NCI-H2171 (cell line): ENCODE results near the gene ZNF516.

Experiments
- DNase-seq: peaks from one replicate; lab custom pipeline; 2025; lab: John Stamatoyannopoulos, UW

The ZNF516 gene

GRCh38 chr18:76339246-76339620, 155.8 kb downstream of the ZNF516 start:
- no peak for DNase-seq

- no peak for DNase-seq
Observed at GRCh38 chr18:76338619-76339245, 156.3 kb downstream of the ZNF516 start.

DNA sequence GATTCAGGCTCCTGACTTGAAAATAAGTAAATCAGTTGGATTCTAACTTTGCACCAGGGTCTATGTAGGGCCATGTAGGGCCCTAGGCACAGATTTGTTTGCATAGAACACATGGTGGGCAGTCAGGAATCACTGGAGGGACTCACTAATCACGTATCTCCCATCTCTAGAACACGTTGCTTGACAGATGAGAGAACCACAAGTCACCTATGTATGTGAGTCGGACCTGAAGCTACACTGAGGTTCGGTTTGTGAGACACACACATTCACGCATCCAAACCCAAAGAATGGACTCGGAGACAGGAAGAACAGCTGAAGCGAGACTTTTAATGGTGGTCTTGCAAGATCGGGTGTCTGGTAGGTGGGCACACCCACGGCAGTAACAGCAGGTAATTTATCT, 157.0 kb downstream of the ZNF516 start:
- DNase-seq = no peak

GRCh38 chr18:76335859-76336640, 159.0 kb downstream of the ZNF516 start:
- DNase-seq = no peak

GRCh38 chr18:76328140-76328539, 166.9 kb downstream of the ZNF516 start:
- no peak for DNase-seq

DNA sequence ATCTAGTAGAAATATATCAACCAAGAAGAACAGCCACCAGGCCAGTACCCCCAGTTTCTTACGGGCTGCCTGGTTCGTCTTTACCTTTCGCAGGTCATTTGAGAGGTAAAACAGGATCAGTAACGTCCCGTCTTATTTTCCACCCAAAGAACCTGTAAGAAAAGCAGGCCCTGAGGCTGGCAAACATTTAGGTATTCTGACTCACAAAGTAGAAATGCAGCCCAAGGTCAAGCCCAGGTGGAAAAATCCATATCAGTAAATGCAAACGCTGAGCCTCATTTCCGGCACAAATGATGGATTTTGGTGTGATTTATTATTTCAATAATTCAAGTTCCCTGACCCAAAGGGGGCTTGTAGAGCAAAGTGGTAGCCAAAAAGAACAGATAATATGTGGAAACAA, 171.2 kb downstream of the ZNF516 start:
- no peak for DNase-seq

- no peak for DNase-seq
Observed at GRCh38 chr18:76322686-76323085, 172.4 kb downstream of the ZNF516 start.

DNA sequence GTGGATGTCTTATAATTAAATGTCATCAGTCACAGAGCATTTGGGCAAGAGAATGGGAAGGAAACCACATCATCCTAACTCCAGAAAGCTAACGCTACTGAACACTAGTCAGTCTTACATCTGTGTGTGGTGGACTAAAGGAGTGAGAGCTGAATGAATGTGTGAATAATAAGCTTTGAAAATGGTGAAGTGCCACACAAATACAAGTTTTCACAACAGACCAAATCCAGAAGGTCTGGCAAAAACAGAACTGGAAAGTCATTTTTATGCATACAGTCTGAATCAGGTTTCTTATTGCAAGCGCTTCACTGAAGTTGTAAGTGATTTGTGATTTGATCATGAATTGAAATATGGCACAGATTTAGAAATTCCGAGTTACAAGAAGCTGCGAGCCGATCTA, 175.7 kb downstream of the ZNF516 start:
- no peak for DNase-seq

- DNase-seq = no peak
Observed at GRCh38 chr18:76318607-76319006, 176.4 kb downstream of the ZNF516 start.

- DNase-seq = no peak
Observed at GRCh38 chr18:76317136-76317535, 177.9 kb downstream of the ZNF516 start.

GRCh38 chr18:76315722-76316230, 179.3 kb downstream of the ZNF516 start:
- no peak for DNase-seq

- DNase-seq = no peak
Observed at GRCh38 chr18:76314496-76314895, 180.5 kb downstream of the ZNF516 start.

- DNase-seq = no peak
Observed at GRCh38 chr18:76314015-76314414, 181.0 kb downstream of the ZNF516 start.
